Parathyroid adenoma (tissue), 2 donors: ENCODE results near the gene F2RL2.

Experiments
- H2AFZ ChIP-seq: fragments of 300-600 bp; sonication (generic); one replicate; pipeline ENCODE4 v1.7.0; 2017; ENCODE audit warnings: antibody characterized with exemption, mild to moderate bottlenecking
- H3K27ac ChIP-seq: fragments of 300-600 bp; sonication (generic); one replicate; pipeline ENCODE4 v1.7.0; 2017
- H3K27me3 ChIP-seq: fragments of 300-600 bp; sonication (generic); one replicate; pipeline ENCODE4 v1.7.0; 2017; ENCODE audit warnings: low read length; ENCODE audit not compliant: control insufficient read depth, insufficient read depth
- H3K36me3 ChIP-seq: fragments of 300-600 bp; sonication (generic); one replicate; pipeline ENCODE4 v1.7.0; 2017; ENCODE audit warnings: low read length; ENCODE audit not compliant: control insufficient read depth, insufficient read depth
- H3K4me1 ChIP-seq: fragments of 300-600 bp; sonication (generic); one replicate; pipeline ENCODE4 v1.7.0; 2017; ENCODE audit warnings: control low read depth
- H3K4me2 ChIP-seq: fragments of 300-600 bp; sonication (generic); one replicate; pipeline ENCODE4 v1.7.0; 2017; ENCODE audit warnings: low read length
- H3K4me3 ChIP-seq: fragments of 300-600 bp; sonication (generic); one replicate; pipeline ENCODE4 v1.7.0; 2017; ENCODE audit warnings: low read depth, low read length
- H3K79me2 ChIP-seq: fragments of 300-600 bp; sonication (generic); one replicate; pipeline ENCODE4 v1.7.0; 2017; ENCODE audit warnings: control low read depth
- H3K9ac ChIP-seq: fragments of 300-600 bp; sonication (generic); one replicate; pipeline ENCODE4 v1.7.0; 2017; ENCODE audit warnings: mild to moderate bottlenecking
- H3K9me3 ChIP-seq: fragments of 300-600 bp; sonication (generic); one replicate; pipeline ENCODE4 v1.7.0; 2017; ENCODE audit warnings: low read length; ENCODE audit not compliant: control insufficient read depth
- TF ChIP-seq, protein P1 (sequence below): fragments of 300-600 bp; sonication (generic); IDR thresholded peaks from one replicate; pipeline ENCODE4 v1.7.0; 2017; ENCODE audit warnings: antibody characterized with exemption, mild to moderate bottlenecking
- donor health status: primary hyperparathyroidism.

The F2RL2 gene

DNA sequence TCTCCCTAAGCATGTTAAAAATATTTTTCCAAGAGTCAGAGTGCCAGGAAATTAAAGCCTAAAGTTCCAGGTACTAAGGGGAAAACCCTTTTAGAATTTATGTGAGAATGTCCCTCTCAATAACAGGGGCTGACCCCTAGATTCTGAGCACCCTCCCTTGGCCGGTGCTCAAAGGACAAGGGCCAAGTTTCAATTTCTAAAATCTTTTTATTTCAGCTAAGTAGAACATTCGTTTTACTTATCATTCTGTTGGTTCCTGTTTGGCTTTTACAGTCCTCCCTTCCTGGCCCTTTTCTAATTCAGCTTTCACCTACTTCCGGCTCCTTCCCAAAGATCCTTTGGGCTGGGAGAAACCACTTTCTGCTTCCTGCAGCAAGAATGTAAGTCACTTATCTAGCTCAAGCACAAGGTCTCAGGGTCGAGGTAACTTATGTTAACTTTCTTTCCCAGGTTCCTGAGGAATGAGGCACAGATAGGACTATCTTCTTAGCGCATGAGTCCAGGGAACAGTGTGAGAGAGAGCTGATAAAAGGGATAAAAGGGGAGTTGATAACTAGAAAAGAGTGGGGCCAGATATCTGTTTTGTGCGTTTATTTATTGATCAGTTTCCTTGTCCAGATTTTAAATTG, 34.6 kb upstream of the F2RL2 start:
- Histone ChIP-seq H2AFZ (no peak overlapping the region), H3K79me2 (no peaks in the 10 kb centered on the region), H3K4me2 (no peak overlapping the region), H3K27me3 (no peaks in the 10 kb centered on the region), H3K27ac (no peak overlapping the region), H3K36me3 (no peaks in the 10 kb centered on the region), H3K9me3 (no peaks in the 10 kb centered on the region), H3K4me3 (no peak overlapping the region), H3K9ac (no peak overlapping the region), H3K4me1 (no peaks in the 10 kb centered on the region)
- TF ChIP-seq, protein P1, sequence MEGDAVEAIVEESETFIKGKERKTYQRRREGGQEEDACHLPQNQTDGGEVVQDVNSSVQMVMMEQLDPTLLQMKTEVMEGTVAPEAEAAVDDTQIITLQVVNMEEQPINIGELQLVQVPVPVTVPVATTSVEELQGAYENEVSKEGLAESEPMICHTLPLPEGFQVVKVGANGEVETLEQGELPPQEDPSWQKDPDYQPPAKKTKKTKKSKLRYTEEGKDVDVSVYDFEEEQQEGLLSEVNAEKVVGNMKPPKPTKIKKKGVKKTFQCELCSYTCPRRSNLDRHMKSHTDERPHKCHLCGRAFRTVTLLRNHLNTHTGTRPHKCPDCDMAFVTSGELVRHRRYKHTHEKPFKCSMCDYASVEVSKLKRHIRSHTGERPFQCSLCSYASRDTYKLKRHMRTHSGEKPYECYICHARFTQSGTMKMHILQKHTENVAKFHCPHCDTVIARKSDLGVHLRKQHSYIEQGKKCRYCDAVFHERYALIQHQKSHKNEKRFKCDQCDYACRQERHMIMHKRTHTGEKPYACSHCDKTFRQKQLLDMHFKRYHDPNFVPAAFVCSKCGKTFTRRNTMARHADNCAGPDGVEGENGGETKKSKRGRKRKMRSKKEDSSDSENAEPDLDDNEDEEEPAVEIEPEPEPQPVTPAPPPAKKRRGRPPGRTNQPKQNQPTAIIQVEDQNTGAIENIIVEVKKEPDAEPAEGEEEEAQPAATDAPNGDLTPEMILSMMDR = no peak

DNA sequence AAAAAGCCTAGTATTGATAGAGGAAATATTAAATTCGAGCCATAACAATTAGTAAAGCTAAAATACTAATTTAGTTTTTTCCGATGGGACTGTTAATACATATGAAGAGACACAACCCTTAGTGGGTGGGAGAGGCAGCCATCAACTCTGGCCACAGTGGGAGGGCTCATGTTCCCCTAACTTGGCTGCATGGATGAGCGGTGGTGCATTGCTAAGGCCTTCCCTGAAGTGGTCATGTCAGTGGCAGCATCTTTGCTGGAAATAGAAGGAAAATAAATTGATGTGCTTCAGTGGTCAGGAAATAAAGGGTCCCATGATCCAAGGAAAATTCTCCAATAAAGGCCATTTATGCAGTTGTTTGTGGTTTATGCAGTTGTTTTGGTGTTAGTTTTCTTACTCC, 33.9 kb upstream of the F2RL2 start:
- no peak overlapping the region for H3K27ac ChIP-seq
- H3K4me1 ChIP-seq = no peaks in the 10 kb centered on the region
- H3K4me2 ChIP-seq = no peak overlapping the region
- H3K4me3 ChIP-seq = no peak overlapping the region
- H3K9me3 ChIP-seq = no peaks in the 10 kb centered on the region
- H3K27me3 ChIP-seq = no peaks in the 10 kb centered on the region
- TF ChIP-seq, protein P1 = no peak
- H3K9ac ChIP-seq = no peak overlapping the region
- no peak overlapping the region for H2AFZ ChIP-seq
- no peaks in the 10 kb centered on the region for H3K36me3 ChIP-seq
- no peaks in the 10 kb centered on the region for H3K79me2 ChIP-seq

DNA sequence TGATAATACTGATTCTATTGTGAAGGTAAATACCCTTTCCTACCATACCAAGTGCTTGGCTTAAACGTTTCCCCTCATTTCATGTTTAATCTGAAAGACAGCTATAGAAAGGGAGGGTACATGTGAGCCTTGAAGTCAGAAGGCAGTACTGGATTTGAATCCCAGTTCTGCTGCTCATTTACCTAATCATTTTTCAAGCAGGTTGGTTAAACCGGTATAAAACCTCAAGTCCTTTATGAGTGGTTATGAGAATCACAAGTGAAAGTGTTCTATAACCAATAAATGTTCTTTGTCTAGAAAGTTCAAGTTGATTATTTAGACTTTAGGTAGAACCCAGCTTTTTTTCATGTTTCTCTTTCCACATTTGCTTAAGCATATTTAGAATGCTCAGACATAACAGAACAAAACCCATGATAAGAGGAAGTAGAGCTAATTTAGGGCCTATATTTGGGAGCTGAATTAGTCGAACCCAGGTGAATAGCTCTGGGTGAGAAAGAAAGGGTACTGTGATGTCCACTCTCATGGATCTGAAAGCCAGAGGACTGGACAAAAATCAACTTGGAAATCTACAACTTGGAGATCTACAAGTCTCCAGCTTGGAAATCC, 29.7 kb upstream of the F2RL2 start:
- no peaks in the 10 kb centered on the region for H3K9me3 ChIP-seq
- TF ChIP-seq, protein P1 = no peak
- no peak overlapping the region for H3K9ac ChIP-seq
- H3K36me3 ChIP-seq = no peaks in the 10 kb centered on the region
- H2AFZ ChIP-seq = no peak overlapping the region
- no peak overlapping the region for H3K27ac ChIP-seq
- H3K27me3 ChIP-seq = no peaks in the 10 kb centered on the region
- H3K79me2 ChIP-seq = no peaks in the 10 kb centered on the region
- no peaks in the 10 kb centered on the region for H3K4me1 ChIP-seq
- H3K4me2 ChIP-seq = no peak overlapping the region
- H3K4me3 ChIP-seq = no peak overlapping the region

DNA sequence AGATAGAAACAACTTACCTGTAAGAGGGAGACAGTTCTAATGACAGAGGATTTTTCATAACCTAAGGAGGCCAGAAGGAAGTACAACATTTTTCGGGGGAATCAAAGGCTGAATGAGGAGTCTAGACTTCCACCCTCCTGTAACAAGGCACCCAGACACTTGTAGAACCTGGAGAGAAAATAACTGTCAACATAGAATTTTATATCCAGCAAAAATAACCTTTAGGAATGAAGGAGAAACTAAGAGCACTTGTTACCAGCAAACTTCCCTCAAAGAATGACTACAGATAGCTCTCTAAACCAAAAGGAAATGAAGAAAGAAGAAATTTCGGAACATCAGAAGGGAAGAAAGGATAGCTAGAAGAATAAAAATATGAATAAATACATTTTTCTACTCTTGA, 25.9 kb upstream of the F2RL2 start:
- no peak overlapping the region for H3K27ac ChIP-seq
- no peak overlapping the region for H3K4me3 ChIP-seq
- TF ChIP-seq, protein P1 = no peak
- no peak overlapping the region for H3K9ac ChIP-seq
- no peak overlapping the region for H3K4me2 ChIP-seq
- H3K27me3 ChIP-seq = no peaks in the 10 kb centered on the region
- H2AFZ ChIP-seq = no peak overlapping the region
- no peaks in the 10 kb centered on the region for H3K79me2 ChIP-seq
- no peaks in the 10 kb centered on the region for H3K36me3 ChIP-seq
- H3K4me1 ChIP-seq = no peaks in the 10 kb centered on the region
- no peaks in the 10 kb centered on the region for H3K9me3 ChIP-seq

DNA sequence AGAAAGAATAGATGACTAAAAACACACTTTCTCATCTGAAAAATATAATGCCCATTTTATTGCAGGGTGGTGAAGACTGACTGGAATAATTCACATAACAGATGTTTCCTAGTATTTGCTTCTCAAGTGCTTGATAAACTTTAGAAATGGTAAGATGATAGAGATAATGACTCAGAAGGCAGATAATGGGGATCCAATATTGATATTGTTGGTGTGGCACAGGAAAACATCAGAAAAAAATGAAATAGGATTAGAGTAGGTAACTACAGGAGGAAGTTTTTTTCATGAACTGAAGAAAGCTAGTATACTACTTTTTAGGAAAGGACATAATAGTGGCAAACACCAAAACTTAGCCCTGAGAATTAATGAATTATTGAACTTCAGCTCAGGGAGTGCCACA, 20.2 kb upstream of the F2RL2 start:
- H3K9me3 ChIP-seq = no peaks in the 10 kb centered on the region
- H3K27ac ChIP-seq = no peak overlapping the region
- no peaks in the 10 kb centered on the region for H3K27me3 ChIP-seq
- no peak overlapping the region for H3K4me3 ChIP-seq
- TF ChIP-seq, protein P1 = no peak
- H3K4me2 ChIP-seq = no peak overlapping the region
- H3K79me2 ChIP-seq = no peaks in the 10 kb centered on the region
- no peaks in the 10 kb centered on the region for H3K36me3 ChIP-seq
- no peaks in the 10 kb centered on the region for H3K4me1 ChIP-seq
- H2AFZ ChIP-seq = no peak overlapping the region
- no peak overlapping the region for H3K9ac ChIP-seq
